HEK293T (cell line): ENCODE data around the gene CIBAR2.

Source experiments
- CTCF ChIA-PET: fragments of 350-600 bp; formaldehyde crosslinking; extraction: SDS; loops from one replicate; lab custom pipeline; 2021; ENCODE audit warnings: antibody characterized with exemption, inconsistent platforms; lab: Yijun Ruan, JAX
- POLR2A ChIA-PET: fragments of 350-600 bp; formaldehyde crosslinking; extraction: SDS; loops from one replicate; lab custom pipeline; 2020; ENCODE audit warnings: antibody characterized with exemption, inconsistent platforms; lab: Yijun Ruan, JAX
- DNase-seq: peaks from one replicate; pipeline ENCODE4 v3.0.0; 2012; ENCODE audit warnings: mixed read lengths; ENCODE audit errors: extremely low spot score
- ARNT ChIP-seq: fragments of 450-650 bp; IDR thresholded peaks from 2 replicates; pipeline ENCODE4 v1.6.1; 2017; ENCODE audit warnings: mild to moderate bottlenecking
- BHLHE40 ChIP-seq: fragments of 450-650 bp; IDR thresholded peaks from 2 replicates; pipeline ENCODE4 v1.6.1; 2016; ENCODE audit warnings: mild to moderate bottlenecking, moderate library complexity, borderline replicate concordance
- CTBP1 ChIP-seq: fragments of 450-650 bp; IDR thresholded peaks from 2 replicates; pipeline ENCODE4 v1.6.1; 2016; ENCODE audit warnings: borderline replicate concordance
- ELF4 ChIP-seq: fragments of 450-650 bp; IDR thresholded peaks from 2 replicates; pipeline ENCODE4 v1.6.1; 2017; ENCODE audit warnings: antibody characterized with exemption
- FOXA1 ChIP-seq: fragments of 450-650 bp; IDR thresholded peaks from 2 replicates; pipeline ENCODE4 v1.6.1; 2016; ENCODE audit warnings: mild to moderate bottlenecking
- FOXK2 ChIP-seq: fragments of 450-650 bp; IDR thresholded peaks from 2 replicates; pipeline ENCODE4 v1.6.1; 2016; ENCODE audit warnings: mild to moderate bottlenecking
- FOXM1 ChIP-seq: fragments of 450-650 bp; IDR thresholded peaks from 2 replicates; pipeline ENCODE4 v1.6.1; 2017; ENCODE audit warnings: mild to moderate bottlenecking, borderline replicate concordance
- HDGF ChIP-seq: fragments of 450-650 bp; IDR thresholded peaks from 2 replicates; pipeline ENCODE4 v1.6.1; 2017; ENCODE audit warnings: antibody characterized with exemption, borderline replicate concordance
- L3MBTL2 ChIP-seq: fragments of 450-650 bp; conservative IDR thresholded peaks from 2 replicates; pipeline ENCODE4 v1.6.1; 2016; ENCODE audit warnings: mild to moderate bottlenecking
- LEF1 ChIP-seq: fragments of 450-650 bp; IDR thresholded peaks from 2 replicates; pipeline ENCODE4 v1.6.1; 2017; ENCODE audit warnings: mild to moderate bottlenecking, borderline replicate concordance
- NFRKB ChIP-seq: fragments of 450-650 bp; IDR thresholded peaks from 2 replicates; pipeline ENCODE4 v1.6.1; 2016; ENCODE audit warnings: mild to moderate bottlenecking, moderate library complexity
- SP1 ChIP-seq: fragments of 450-650 bp; IDR thresholded peaks from 2 replicates; pipeline ENCODE4 v1.6.1; 2017
- SUZ12 ChIP-seq: fragments of 450-650 bp; IDR thresholded peaks from 2 replicates; pipeline ENCODE4 v1.6.1; 2016; ENCODE audit warnings: mild to moderate bottlenecking
- TARDBP ChIP-seq: fragments of 450-650 bp; IDR thresholded peaks from 2 replicates; pipeline ENCODE4 v1.6.1; 2016
- ZNF384 ChIP-seq: fragments of 450-650 bp; IDR thresholded peaks from 2 replicates; pipeline ENCODE4 v1.6.1; 2016
- TF ChIP-seq, protein P1 (sequence below): fragments of 450-650 bp; IDR thresholded peaks from 2 replicates; pipeline ENCODE4 v1.6.1; 2016

The CIBAR2 gene

DNA sequence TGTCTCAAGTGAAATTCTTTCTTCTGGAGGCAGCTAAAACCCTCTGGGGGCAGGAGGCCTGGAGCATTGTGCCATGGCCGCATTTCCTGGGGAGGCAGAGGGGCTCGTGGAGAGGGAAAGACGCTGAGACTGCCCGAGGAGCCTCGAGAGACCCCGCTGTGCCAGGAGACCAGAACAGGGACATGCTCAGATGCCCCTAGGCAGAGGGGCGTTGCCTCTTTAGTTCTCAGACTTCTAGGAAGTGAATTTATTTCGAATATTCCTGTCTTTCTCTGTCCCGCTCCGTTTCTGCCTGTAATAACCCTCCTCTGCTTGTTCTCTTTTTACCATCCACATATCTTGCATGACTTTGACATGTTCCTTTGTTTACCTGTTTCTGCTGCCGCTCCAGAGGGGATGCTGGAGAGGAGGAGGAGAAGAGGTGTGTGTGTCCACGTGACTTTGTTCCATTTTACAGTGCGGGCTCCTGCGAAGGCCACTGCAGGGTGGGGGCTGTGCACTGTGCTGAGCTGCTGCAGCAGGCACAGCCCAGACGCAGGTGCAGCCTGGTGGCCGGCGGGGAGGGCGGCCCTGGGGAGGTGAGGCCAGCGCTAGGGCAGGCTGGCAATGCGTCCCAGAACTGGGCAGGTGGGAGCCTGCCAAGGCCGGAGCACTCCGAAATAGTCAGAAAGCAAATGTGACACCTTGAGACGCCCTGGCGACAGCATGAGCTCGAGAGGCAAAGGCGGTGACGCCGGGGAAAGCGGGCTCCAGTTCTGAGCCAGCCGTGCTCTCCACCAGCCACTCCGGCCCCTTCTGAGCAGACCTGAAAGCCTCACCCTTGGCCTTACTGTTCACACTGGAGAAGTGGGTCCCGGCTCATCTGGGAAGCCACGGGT lies 29.9 kb downstream of the CIBAR2 start:
- no peak for TF ChIP-seq HDGF
- no peak for TF ChIP-seq TARDBP
- TF ChIP-seq SP1, result no peak
- no peak for TF ChIP-seq ELF4
- TF ChIP-seq FOXM1, result no peak
- no peak for TF ChIP-seq ARNT
- TF ChIP-seq NFRKB, result no peak
- TF ChIP-seq SUZ12, result no peak
- no peak for TF ChIP-seq FOXA1
- TF ChIP-seq BHLHE40, result no peak
- TF ChIP-seq FOXK2, result no peak
- no peak for TF ChIP-seq L3MBTL2
- TF ChIP-seq CTBP1, result no peak
- TF ChIP-seq, protein P1, sequence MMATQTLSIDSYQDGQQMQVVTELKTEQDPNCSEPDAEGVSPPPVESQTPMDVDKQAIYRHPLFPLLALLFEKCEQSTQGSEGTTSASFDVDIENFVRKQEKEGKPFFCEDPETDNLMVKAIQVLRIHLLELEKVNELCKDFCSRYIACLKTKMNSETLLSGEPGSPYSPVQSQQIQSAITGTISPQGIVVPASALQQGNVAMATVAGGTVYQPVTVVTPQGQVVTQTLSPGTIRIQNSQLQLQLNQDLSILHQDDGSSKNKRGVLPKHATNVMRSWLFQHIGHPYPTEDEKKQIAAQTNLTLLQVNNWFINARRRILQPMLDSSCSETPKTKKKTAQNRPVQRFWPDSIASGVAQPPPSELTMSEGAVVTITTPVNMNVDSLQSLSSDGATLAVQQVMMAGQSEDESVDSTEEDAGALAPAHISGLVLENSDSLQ, result no peak
- TF ChIP-seq ZNF384, result no peak
- no peak for TF ChIP-seq LEF1
- CTCF ChIA-PET, result no interaction called here
- POLR2A ChIA-PET, result no interaction called here
- DNase-seq, result no peak

DNA sequence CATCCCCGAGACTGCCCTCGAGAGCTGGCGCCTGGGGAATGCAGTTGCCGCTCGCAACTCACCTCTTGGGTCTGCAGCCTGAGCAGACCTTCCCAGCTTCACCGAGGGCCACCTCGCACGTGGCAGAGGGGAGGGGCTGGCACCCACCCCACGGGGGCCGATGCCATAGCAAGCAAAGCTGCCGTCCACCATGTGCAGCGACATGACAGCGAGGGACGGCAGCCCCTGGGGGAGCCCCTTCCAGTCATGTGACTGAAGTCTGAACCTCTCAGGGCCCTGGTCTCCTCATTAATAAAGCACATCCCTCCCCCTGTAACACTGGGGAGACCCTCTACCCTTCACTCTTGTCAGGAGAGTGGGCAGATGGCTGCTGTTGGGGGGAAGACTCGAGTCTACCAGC lies 30.5 kb downstream of the CIBAR2 start:
- no peak for TF ChIP-seq L3MBTL2
- no peak for TF ChIP-seq ZNF384
- ChIA-PET CTCF (no interaction called here), POLR2A (no interaction called here)
- DNase-seq, result no peak

DNA sequence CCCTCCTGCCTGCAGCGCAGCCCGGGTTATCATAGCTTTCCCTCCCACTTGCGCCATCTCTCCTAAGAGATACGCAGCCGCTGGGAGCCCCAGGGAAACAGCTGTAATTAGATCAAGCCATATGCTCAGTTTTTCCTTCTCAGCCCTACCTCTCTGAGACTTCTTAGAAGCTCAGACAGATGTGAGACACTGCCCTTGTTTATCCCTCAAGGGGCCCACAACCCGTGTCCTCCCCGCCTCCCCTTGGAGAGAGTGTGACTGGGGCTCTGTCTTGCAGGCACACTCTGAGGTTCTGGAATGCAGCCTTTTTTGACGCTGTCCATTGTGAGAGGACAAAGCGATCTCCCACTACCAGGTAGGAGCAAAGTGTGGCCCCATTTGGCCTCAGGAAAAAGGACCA lies 31.2 kb downstream of the CIBAR2 start:
- DNase-seq, result no peak
- ChIA-PET POLR2A (interaction anchor here (0.6 kb wide), 1 partner anchor 34 kb away, joined by 3 read pairs; no protein-coding TSS in a partner anchor), CTCF (no interaction called here)
- TF ChIP-seq TARDBP, result no peak
- TF ChIP-seq FOXA1, result no peak
- TF ChIP-seq, protein P1, result no peak
- TF ChIP-seq SP1, result no peak
- no peak for TF ChIP-seq ARNT
- TF ChIP-seq HDGF, result no peak
- TF ChIP-seq FOXK2, result no peak
- TF ChIP-seq ZNF384, result no peak
- TF ChIP-seq SUZ12, result no peak
- TF ChIP-seq ELF4, result no peak
- no peak for TF ChIP-seq CTBP1
- TF ChIP-seq L3MBTL2, result no peak

DNA sequence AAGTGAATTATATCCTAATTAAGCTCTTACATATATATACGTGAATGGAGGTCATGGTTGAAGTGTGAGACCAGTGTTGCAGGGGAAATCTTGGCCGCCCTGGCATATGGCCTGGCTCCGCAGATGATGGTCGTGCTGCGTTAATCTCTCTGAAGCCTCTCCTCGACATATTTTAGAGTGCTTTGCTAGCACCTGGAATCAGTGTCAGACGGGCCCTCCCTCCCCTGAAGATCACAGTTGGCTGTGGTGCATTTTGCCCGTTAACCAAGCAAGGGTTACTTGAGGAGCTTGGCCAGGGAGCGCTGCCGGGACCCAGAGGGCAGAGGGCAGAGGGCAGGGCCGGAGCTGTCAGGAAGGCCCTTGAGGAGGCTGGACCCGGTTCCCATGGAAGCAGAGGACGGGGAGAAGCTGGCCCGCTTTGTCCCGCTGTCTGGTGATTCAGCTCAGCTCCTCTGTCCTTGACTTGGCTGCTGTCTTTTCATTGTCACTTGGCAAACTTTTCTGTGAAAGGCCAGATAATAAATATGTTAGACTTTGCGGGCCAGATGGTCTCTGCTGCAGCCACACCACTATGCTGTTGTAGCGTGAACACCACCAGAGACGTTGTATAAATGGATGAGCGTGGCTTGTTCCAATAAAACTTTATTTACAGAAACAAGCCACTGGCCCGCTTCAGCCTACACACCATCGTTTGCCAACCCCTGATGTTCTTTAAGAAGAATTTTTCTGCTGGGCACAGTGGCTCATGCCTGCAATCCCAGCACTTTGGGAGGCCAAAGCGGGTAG lies 32.3 kb downstream of the CIBAR2 start:
- DNase-seq, result no peak
- TF ChIP-seq ARNT (no peak), FOXA1 (no peak), FOXM1 (no peak), LEF1 (no peak), ELF4 (no peak), FOXK2 (no peak), BHLHE40 (no peak), NFRKB (no peak), L3MBTL2 (no peak), SP1 (no peak), TARDBP (no peak), HDGF (no peak), ZNF384 (no peak), CTBP1 (no peak), SUZ12 (no peak)
- TF ChIP-seq, protein P1, result no peak
- ChIA-PET POLR2A (no interaction called here), CTCF (no interaction called here)

DNA sequence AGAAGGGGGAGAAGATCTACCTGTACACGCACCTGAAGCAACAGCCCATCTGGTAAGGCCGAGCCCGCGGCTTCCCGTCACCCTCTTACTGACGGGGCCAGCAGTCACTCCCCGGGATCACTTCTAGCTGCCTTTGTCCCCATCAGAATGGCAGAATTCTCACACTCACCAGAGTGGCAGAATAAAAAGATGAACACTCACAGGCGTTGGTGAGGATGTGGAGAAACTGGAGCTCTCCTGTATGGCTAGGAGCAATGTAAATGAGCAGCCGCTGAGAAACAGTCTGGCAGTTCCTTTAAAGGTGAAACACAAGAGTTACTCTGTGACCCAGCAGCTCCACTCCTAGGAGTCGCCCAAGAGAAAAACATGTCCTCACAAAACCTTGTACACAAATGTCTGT lies 33.3 kb downstream of the CIBAR2 start:
- POLR2A ChIA-PET, result no interaction called here
- no peak for DNase-seq
- CTCF ChIA-PET, result no interaction called here
- TF ChIP-seq ZNF384 (no peak), SP1 (no peak), ARNT (no peak), SUZ12 (no peak), FOXM1 (no peak), FOXA1 (no peak), FOXK2 (no peak), ELF4 (no peak), NFRKB (no peak), CTBP1 (no peak), LEF1 (no peak), HDGF (no peak), BHLHE40 (no peak), L3MBTL2 (no peak), TARDBP (no peak)
- TF ChIP-seq, protein P1, result no peak
